ENCODE data around the gene POLDIP2. TPM values are rescaled to one million over a fixed set of nuclear protein-coding genes. Genes with fewer than 3 reads are reported as not detected.
"Not testable (repeated sequence)": the region's sequence is repeated elsewhere in the genome, so short reads cannot be mapped to it uniquely, and the experiment has no call there.

The POLDIP2 gene
- total RNA-seq, 2 donors from 2014 or later: 98.9 to 108 TPM

DNA sequence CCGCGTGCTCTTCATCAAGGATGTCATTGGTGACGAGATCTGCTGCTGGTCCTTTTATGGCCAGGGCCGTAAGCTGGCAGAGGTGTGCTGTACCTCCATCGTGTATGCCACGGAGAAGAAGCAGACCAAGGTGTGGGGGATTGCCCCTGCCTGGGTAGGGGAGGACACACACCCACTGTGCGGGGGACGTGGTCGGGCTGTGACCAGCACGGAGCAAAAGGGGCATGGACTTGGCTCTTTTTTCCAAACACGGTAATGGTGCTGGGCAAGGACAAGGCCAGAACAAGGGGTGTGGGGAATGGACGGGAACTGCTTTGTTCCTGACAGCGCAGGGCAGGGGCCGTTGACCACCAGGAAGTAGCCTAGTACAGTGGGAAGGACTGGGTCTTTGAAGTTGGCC is 15.0 kb downstream of the POLDIP2 start:
- peaks cover 0 to 56% of the 10 kb centered on the region in 2 donors for H3K4me1 ChIP-seq

DNA sequence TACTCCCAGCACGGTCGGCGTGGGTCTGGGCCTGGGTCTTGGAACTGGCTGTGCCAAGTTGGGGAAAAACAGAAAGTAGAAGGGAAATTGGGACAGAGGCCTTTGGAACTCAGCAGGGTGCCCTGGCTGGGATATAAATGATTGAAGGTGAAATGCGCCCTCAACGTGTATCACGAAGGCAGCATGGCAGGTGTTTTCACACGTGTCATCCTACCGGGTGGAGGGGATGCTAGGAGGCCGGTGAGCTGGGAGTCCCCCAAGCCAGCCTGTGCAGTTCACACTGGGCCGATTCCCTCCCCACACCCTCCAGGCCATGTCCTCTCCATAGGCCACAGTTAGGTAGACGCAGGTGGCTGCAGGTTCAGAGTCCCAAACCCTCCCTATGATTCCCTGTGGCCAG is 15.8 kb downstream of the POLDIP2 start:
- DNase-seq (ENCODE audit: low spot score): no peak
- Histone ChIP-seq H3K4me3 (no peak overlapping the region), H3K4me1 (peaks cover 0 to 56% of the 10 kb centered on the region in 2 donors), H3K36me3 (peaks cover 69% of the 10 kb centered on the region), H3K9me3 (no peaks in the 10 kb centered on the region), H3K27me3 (no peaks in the 10 kb centered on the region), H3K27ac (no peak overlapping the region)
- TF ChIP-seq, protein P1, sequence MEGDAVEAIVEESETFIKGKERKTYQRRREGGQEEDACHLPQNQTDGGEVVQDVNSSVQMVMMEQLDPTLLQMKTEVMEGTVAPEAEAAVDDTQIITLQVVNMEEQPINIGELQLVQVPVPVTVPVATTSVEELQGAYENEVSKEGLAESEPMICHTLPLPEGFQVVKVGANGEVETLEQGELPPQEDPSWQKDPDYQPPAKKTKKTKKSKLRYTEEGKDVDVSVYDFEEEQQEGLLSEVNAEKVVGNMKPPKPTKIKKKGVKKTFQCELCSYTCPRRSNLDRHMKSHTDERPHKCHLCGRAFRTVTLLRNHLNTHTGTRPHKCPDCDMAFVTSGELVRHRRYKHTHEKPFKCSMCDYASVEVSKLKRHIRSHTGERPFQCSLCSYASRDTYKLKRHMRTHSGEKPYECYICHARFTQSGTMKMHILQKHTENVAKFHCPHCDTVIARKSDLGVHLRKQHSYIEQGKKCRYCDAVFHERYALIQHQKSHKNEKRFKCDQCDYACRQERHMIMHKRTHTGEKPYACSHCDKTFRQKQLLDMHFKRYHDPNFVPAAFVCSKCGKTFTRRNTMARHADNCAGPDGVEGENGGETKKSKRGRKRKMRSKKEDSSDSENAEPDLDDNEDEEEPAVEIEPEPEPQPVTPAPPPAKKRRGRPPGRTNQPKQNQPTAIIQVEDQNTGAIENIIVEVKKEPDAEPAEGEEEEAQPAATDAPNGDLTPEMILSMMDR (IDR thresholded peaks at IDR 0.05): no peak

More for the DNA sequence above, 15.0 kb downstream of the POLDIP2 start:
- Histone ChIP-seq H3K27ac (no peak overlapping the region), H3K27me3 (no peaks in the 10 kb centered on the region), H3K4me3 (no peak overlapping the region), H3K9me3 (no peaks in the 10 kb centered on the region), H3K36me3 (peaks cover 76% of the 10 kb centered on the region)
- TF ChIP-seq, protein P1 (IDR thresholded peaks at IDR 0.05): no peak
- DNase-seq (ENCODE audit: low spot score): no peak

DNA sequence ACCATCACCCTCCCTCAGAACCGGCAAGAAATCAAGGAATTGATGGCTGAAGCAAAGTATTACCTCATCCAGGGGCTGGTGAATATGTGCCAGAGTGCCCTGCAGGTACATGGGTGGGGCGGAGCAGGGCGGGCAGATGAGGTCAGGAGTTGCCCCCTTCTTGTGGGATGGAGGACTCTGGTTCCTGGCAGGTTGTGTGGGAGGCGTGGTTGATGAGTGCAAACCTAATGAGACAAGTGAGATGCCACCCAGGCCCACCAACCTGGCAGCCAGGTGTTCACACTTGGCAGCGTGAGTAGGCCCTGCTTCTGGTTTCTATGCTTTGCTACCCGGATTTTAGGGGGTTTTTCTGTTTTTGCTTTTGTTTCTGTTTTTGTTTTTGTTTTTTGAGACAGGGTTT is 17.0 kb downstream of the POLDIP2 start:
- H3K27me3 ChIP-seq: no peaks in the 10 kb centered on the region
- peaks cover 0 to 51% of the 10 kb centered on the region in 2 donors for H3K4me1 ChIP-seq
- TF ChIP-seq, protein P1 (IDR thresholded peaks at IDR 0.05): no peak
- H3K9me3 ChIP-seq: no peaks in the 10 kb centered on the region
- H3K4me3 ChIP-seq: no peak overlapping the region
- H3K36me3 ChIP-seq: peaks cover 59% of the 10 kb centered on the region
- H3K27ac ChIP-seq: no peak overlapping the region
- no peak for DNase-seq (ENCODE audit: low spot score)

DNA sequence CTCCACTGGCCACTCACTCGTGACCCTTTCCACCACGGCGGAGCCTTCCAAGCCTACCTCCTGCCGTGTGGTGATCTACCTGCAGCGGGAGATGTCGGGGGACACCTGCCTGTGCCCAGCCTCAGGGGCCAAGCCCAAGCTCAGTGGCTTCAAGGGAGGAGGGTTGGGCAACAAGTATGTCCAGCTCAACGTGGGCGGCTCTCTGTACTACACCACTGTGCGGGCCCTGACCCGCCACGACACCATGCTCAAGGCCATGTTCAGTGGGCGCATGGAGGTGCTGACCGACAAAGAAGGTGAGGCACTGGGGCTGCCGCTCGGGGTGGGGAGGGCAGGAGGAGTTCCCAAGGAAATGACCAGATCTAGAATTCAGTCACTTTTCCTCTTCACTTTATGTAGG is 17.9 kb downstream of the POLDIP2 start:
- H3K27ac ChIP-seq: no peak overlapping the region

GRCh38 chr17:28338769-28339212 is 18.5 kb downstream of the POLDIP2 start:
- H3K27me3 ChIP-seq; H3K4me3 ChIP-seq; H3K9me3 ChIP-seq; DNase-seq (ENCODE audit: low spot score): not testable (repeated sequence)
- Histone ChIP-seq H3K27ac (peak overlapping the region; percentile 97 to 98), H3K4me1 (peaks cover 0 to 52% of the 10 kb centered on the region in 2 donors), H3K36me3 (peaks cover 47% of the 10 kb centered on the region)

More for the DNA sequence above, 17.9 kb downstream of the POLDIP2 start:
- Histone ChIP-seq H3K9me3 (no peaks in the 10 kb centered on the region), H3K4me3 (no peak overlapping the region), H3K4me1 (peaks cover 0 to 46% of the 10 kb centered on the region in 2 donors), H3K27me3 (no peaks in the 10 kb centered on the region), H3K36me3 (peaks cover 53% of the 10 kb centered on the region)
- DNase-seq (ENCODE audit: low spot score): no peak
- TF ChIP-seq, protein P1 (IDR thresholded peaks at IDR 0.05): no peak

DNA sequence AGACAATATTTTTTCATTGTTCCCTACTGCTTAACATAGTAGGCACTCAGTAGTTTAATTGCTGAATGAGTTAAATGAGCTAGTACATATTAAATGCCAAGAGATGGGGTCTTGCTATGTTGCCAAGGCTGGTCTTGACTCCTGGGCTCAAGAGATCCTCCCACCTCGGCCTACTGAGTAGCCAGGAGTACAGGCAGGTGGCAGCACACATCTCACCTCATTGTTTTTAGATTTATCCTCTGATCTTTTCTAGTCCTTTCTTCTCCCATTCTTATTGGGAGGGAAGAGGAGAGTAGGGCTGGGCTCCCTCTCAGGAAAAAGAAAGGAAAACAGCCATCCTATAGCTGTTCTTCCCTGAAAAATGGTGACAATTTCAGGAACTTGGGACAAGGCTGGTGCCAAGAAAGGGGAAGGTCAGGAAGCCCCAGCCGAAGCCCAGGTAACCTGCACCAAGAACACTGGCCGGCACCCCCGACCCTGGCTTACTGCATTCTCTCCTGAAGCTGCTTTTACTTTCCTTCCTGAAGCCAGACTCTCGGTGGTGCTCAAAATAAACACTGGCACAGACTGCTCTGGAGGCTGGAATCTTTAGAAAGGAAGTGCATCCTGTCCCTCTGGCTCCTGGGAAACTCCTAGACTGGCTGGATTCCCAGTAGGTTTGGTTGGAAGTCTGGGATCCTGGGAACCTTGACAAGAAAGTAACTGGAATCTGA is 19.1 kb downstream of the POLDIP2 start:
- H3K4me3 ChIP-seq: peak overlapping the region in 1 of 2 donors; percentile 19
- H3K36me3 ChIP-seq: peaks cover 41% of the 10 kb centered on the region
- no peaks in the 10 kb centered on the region for H3K9me3 ChIP-seq
- no peaks in the 10 kb centered on the region for H3K27me3 ChIP-seq
- H3K27ac ChIP-seq: peak overlapping the region; percentile 97 to 98
- TF ChIP-seq, protein P1 (IDR thresholded peaks at IDR 0.05): no peak
- H3K4me1 ChIP-seq: peaks cover 0 to 58% of the 10 kb centered on the region in 2 donors
- DNase-seq (ENCODE audit: low spot score): no peak

Data from right atrium auricular region (tissue), 2 donors.